Loucy (cell line): Measurements from ENCODE around the gene POGLUT2.

Experiments used
- H2AFZ ChIP-seq: fragments of 200-600 bp; sonication (generic); 2 replicates; pipeline ENCODE4 v1.6.0; 2016; ENCODE audit warnings: antibody characterized with exemption, mild to moderate bottlenecking, low read length, moderate library complexity
- H3F3A ChIP-seq: fragments of 200-600 bp; 2 replicates; pipeline ENCODE4 v1.6.0; 2016; ENCODE audit warnings: antibody characterized with exemption, low read depth, mild to moderate bottlenecking
- H3K27me3 ChIP-seq: fragments of 200-600 bp; sonication (generic); 2 replicates; pipeline ENCODE4 v1.6.1; 2014; ENCODE audit warnings: low read length, mild to moderate bottlenecking; ENCODE audit not compliant: insufficient read depth, poor library complexity, severe bottlenecking
- H3K36me3 ChIP-seq: fragments of 200-600 bp; sonication (generic); 2 replicates; pipeline ENCODE4 v1.6.1; 2016; ENCODE audit warnings: low read length; ENCODE audit not compliant: insufficient read depth
- H3K4me1 ChIP-seq: fragments of 200-600 bp; sonication (generic); 2 replicates; pipeline ENCODE4 v1.5.1; 2014; ENCODE audit warnings: low read length, mild to moderate bottlenecking; ENCODE audit not compliant: insufficient read depth, poor library complexity, severe bottlenecking
- H3K4me2 ChIP-seq: fragments of 200-600 bp; sonication (generic); 2 replicates; pipeline ENCODE4 v1.6.0; 2014; ENCODE audit warnings: antibody characterized with exemption, low read length, low read depth, mild to moderate bottlenecking; ENCODE audit not compliant: poor library complexity, severe bottlenecking
- H3K4me3 ChIP-seq: fragments of 200-600 bp; sonication (generic); 2 replicates; pipeline ENCODE4 v1.5.1; 2014; ENCODE audit warnings: low read length, mild to moderate bottlenecking, mixed read lengths; ENCODE audit not compliant: poor library complexity, severe bottlenecking
- H3K79me2 ChIP-seq: fragments of 200-600 bp; sonication (generic); 2 replicates; pipeline ENCODE4 v1.6.1; 2014; ENCODE audit warnings: low read length; ENCODE audit not compliant: insufficient read depth
- H3K9ac ChIP-seq: fragments of 200-600 bp; sonication (generic); 2 replicates; pipeline ENCODE4 v1.6.0; 2014; ENCODE audit warnings: mild to moderate bottlenecking, low read depth, low read length, moderate library complexity; ENCODE audit not compliant: poor library complexity, severe bottlenecking
- H3K9me2 ChIP-seq: fragments of 200-600 bp; sonication (generic); replicated peaks from 2 replicates; pipeline ENCODE4 v1.6.1; 2016; ENCODE audit warnings: low read depth, low read length, mixed read lengths
- H3K9me3 ChIP-seq: fragments of 200-600 bp; sonication (generic); 2 replicates; pipeline ENCODE4 v1.6.1; 2014; ENCODE audit warnings: mild to moderate bottlenecking, antibody characterized with exemption, low read length, low read depth; ENCODE audit not compliant: insufficient read depth
- H4K20me1 ChIP-seq: fragments of 200-600 bp; sonication (generic); 2 replicates; pipeline ENCODE4 v1.6.0; 2014; ENCODE audit warnings: antibody characterized with exemption, low read length, mild to moderate bottlenecking; ENCODE audit not compliant: insufficient read depth, poor library complexity, severe bottlenecking
- EZH2phosphoT487 ChIP-seq: fragments of 200-600 bp; IDR thresholded peaks from 2 replicates; pipeline ENCODE4 v1.6.1; 2018; ENCODE audit warnings: antibody characterized with exemption, mild to moderate bottlenecking, moderate library complexity, borderline replicate concordance
- TF ChIP-seq, protein P1 (sequence below): fragments of 200-600 bp; sonication (generic); conservative IDR thresholded peaks from 2 replicates; pipeline ENCODE4 v1.5.1; 2014; ENCODE audit warnings: mild to moderate bottlenecking, antibody characterized with exemption, low read length

Gene POGLUT2

DNA sequence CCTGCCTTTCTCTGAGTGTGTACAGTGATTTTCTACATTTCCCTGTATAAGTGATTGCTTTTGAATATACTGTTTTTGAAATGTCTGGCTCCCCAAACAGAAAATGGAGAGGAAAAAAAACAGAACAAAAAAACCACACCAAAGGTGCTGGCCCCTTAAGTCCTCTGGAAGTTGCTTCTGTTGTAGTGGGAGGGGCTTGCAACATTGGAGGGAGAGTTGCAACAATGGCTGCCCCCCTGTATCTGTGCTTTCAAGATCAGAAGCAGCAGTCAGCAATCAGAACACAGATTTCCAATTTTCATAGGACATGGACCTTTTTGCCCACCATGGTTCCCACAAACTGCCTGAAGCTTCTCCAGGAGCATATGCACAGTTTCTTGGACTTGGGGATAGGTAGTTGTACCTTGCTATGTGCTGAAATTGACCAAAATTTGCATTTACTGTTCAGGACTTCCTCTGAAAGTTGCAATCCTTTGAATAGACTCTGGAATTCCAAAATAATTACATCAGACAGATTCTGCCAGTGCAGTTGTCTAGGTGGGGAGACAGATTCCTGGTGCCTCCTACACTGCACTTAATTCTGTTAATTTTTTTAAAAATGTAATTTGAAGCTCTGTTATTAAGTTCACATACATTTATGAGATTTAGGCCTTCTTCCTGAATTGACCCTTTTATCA is 14.0 kb upstream of the POGLUT2 start:
- no peaks in the 10 kb centered on the region for H3K36me3 ChIP-seq
- H3K4me1 ChIP-seq: peaks cover 12% of the 10 kb centered on the region
- no peaks in the 10 kb centered on the region for H3K79me2 ChIP-seq
- peaks cover 7% of the 10 kb centered on the region; the same call in 1 of the 2 replicates for H3K9me3 ChIP-seq
- no peak for TF ChIP-seq EZH2phosphoT487
- TF ChIP-seq, protein P1, sequence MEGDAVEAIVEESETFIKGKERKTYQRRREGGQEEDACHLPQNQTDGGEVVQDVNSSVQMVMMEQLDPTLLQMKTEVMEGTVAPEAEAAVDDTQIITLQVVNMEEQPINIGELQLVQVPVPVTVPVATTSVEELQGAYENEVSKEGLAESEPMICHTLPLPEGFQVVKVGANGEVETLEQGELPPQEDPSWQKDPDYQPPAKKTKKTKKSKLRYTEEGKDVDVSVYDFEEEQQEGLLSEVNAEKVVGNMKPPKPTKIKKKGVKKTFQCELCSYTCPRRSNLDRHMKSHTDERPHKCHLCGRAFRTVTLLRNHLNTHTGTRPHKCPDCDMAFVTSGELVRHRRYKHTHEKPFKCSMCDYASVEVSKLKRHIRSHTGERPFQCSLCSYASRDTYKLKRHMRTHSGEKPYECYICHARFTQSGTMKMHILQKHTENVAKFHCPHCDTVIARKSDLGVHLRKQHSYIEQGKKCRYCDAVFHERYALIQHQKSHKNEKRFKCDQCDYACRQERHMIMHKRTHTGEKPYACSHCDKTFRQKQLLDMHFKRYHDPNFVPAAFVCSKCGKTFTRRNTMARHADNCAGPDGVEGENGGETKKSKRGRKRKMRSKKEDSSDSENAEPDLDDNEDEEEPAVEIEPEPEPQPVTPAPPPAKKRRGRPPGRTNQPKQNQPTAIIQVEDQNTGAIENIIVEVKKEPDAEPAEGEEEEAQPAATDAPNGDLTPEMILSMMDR: no peak
- no peaks in the 10 kb centered on the region for H3F3A ChIP-seq
- no peaks in the 10 kb centered on the region for H4K20me1 ChIP-seq
- peak overlapping the region; percentile 62 for H2AFZ ChIP-seq
- H3K9me2 ChIP-seq: no peaks in the 10 kb centered on the region
- peak overlapping the region; percentile 2 for H3K9ac ChIP-seq
- H3K4me2 ChIP-seq: peak overlapping the region; percentile 19
- no peak overlapping the region for H3K4me3 ChIP-seq
- H3K27me3 ChIP-seq: no peaks in the 10 kb centered on the region

DNA sequence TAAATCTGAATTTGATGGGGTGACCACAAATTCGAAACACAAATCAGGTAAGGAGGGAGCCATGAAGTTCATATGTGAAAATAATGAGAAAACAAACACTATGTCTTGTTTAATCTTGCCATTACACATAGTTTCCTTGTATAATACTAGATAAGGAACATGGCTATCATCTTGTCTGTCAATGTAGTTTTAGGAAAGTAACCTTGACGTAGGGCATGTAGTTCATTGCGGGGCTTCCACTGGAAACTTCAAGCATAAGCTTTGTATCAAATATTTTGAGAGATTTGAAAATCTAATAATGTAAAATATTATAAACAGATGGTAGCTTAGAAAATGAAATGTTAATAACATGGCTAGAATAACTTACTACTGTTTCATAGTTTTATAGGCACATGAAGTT is 8.9 kb upstream of the POGLUT2 start:
- H3K9ac ChIP-seq: no peak overlapping the region
- H3K4me3 ChIP-seq: no peak overlapping the region
- no peaks in the 10 kb centered on the region for H3K4me1 ChIP-seq
- H3K4me2 ChIP-seq: no peak overlapping the region
- H3K9me3 ChIP-seq: peaks cover 7% of the 10 kb centered on the region; the same call in 1 of the 2 replicates
- no peaks in the 10 kb centered on the region for H3K79me2 ChIP-seq
- H3K9me2 ChIP-seq: no peaks in the 10 kb centered on the region
- no peak for TF ChIP-seq EZH2phosphoT487
- TF ChIP-seq, protein P1: no peak
- no peaks in the 10 kb centered on the region for H3F3A ChIP-seq
- H3K27me3 ChIP-seq: no peaks in the 10 kb centered on the region
- H4K20me1 ChIP-seq: no peaks in the 10 kb centered on the region
- no peak overlapping the region for H2AFZ ChIP-seq
- H3K36me3 ChIP-seq: no peaks in the 10 kb centered on the region

DNA sequence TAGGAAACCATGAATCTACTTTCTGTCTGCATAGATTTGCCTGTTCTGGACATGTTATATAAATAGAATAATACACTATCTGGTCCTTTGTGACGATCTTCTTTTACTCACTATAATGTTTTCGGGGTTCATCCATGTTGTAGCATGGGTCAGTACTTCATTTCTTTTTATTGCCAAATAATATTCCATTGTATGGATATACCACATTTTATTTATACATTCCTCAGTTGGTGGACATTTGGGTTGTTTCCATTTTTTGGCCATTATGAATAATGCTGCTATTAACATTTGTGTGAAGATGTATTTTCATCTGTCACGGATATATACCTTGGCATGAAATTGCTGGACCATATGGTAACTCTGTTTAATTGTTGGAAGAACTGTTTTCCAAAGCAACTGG is 6.9 kb upstream of the POGLUT2 start:
- H4K20me1 ChIP-seq: no peaks in the 10 kb centered on the region
- no peaks in the 10 kb centered on the region for H3K36me3 ChIP-seq
- no peaks in the 10 kb centered on the region for H3K27me3 ChIP-seq
- H3K9me2 ChIP-seq: no peaks in the 10 kb centered on the region
- H2AFZ ChIP-seq: no peak overlapping the region
- no peak overlapping the region for H3K9ac ChIP-seq
- TF ChIP-seq, protein P1: no peak
- TF ChIP-seq EZH2phosphoT487: no peak
- H3K4me2 ChIP-seq: no peak overlapping the region
- no peak overlapping the region for H3K4me3 ChIP-seq
- no peaks in the 10 kb centered on the region for H3K79me2 ChIP-seq
- H3K4me1 ChIP-seq: peaks cover 8% of the 10 kb centered on the region
- no peaks in the 10 kb centered on the region for H3F3A ChIP-seq
- no peaks in the 10 kb centered on the region for H3K9me3 ChIP-seq
